K562 (cell line): ENCODE results near the gene ZNF460. TPM values are rescaled to one million over a fixed set of nuclear protein-coding genes. Genes with fewer than 3 reads are reported as not detected.

Source experiments
- ASH1L ChIP-seq: fragments of 450-650 bp; IDR thresholded peaks from 2 replicates; pipeline ENCODE4 v1.6.1; 2018; ENCODE audit warnings: borderline replicate concordance, mild to moderate bottlenecking, low read depth; ENCODE audit not compliant: partially characterized antibody
- BDP1 ChIP-seq: IDR thresholded peaks from 3 replicates; pipeline ENCODE4 v1.6.1; 2011; ENCODE audit not compliant: insufficient read length, insufficient read depth
- C11orf30 ChIP-seq: fragments of 450-650 bp; IDR thresholded peaks from 2 replicates; pipeline ENCODE4 v1.6.1; 2016; ENCODE audit warnings: low read depth, mild to moderate bottlenecking
- CEBPB ChIP-seq: fragments of 450-650 bp; IDR thresholded peaks from 2 replicates; pipeline ENCODE4 v1.6.1; 2016; ENCODE audit warnings: missing genetic modification characterization, missing compliant biosample characterization
- CHCHD3 ChIP-seq: fragments of 250-450 bp; sonication (Bioruptor Pico); IDR thresholded peaks from 2 replicates; pipeline ENCODE4 v2.1.2; 2022; ENCODE audit warnings: mild to moderate bottlenecking
- CREB3L1 ChIP-seq: fragments of 450-650 bp; IDR thresholded peaks from 2 replicates; pipeline ENCODE4 v1.6.1; 2014; ENCODE audit warnings: low read depth, mild to moderate bottlenecking, moderate library complexity, borderline replicate concordance
- DACH1 ChIP-seq: fragments of 450-650 bp; IDR thresholded peaks from 2 replicates; pipeline ENCODE4 v1.6.1; 2018; ENCODE audit not compliant: partially characterized antibody
- DLX4 ChIP-seq: fragments of 250-450 bp; sonication (Bioruptor Pico); IDR thresholded peaks from 2 replicates; pipeline ENCODE4 v1.6.1; 2021; ENCODE audit warnings: mild to moderate bottlenecking
- DMBX1 ChIP-seq: fragments of 250-450 bp; sonication (Bioruptor Pico); IDR thresholded peaks from 2 replicates; pipeline ENCODE4 v1.8.0; 2022; ENCODE audit warnings: inconsistent platforms, mild to moderate bottlenecking, moderate library complexity, borderline replicate concordance
- FOXO4 ChIP-seq: fragments of 450-650 bp; formaldehyde crosslinking; IDR thresholded peaks from 2 replicates; pipeline ENCODE4 v1.4.0; 2020; ENCODE audit warnings: mild to moderate bottlenecking, moderate library complexity
- KDM5B ChIP-seq: fragments of 200-600 bp; sonication (generic); IDR thresholded peaks from 2 replicates; pipeline ENCODE4 v1.6.1; 2012; ENCODE audit warnings: low read depth, mild to moderate bottlenecking, moderate library complexity, low read length, control low read depth, inconsistent platforms; ENCODE audit not compliant: insufficient replicate concordance
- MAFK ChIP-seq: IDR thresholded peaks from 2 replicates; pipeline ENCODE4 v1.6.1; 2011; ENCODE audit warnings: low read length, improper control_type of control experiment
- MYNN ChIP-seq, 2 experiments: sonication (generic); formaldehyde crosslinking in 1 of 2; IDR thresholded peaks; 2 replicates each; pipeline versions ENCODE4 v1.5.0 to v1.6.1; 2016 to 2020; ENCODE audit warnings: antibody characterized with exemption in 1 of 2, missing genetic modification reagents in 1 of 2
- NR2C2 ChIP-seq, 2 experiments: fragments of 200-800 bp in 1 of 2; sonication (Bioruptor generic) in 1 of 2; sonication (generic) in 1 of 2; formaldehyde crosslinking in 1 of 2; IDR thresholded peaks; 2 replicates each; pipeline versions ENCODE4 v1.6.1 to v1.8.0; 2016 to 2022; ENCODE audit warnings: mild to moderate bottlenecking in 1 of 2, missing compliant biosample characterization in 1 of 2, missing genetic modification characterization in 1 of 2, missing genetic modification reagents in 1 of 2
- PHB2 ChIP-seq: fragments of 450-650 bp; IDR thresholded peaks from 2 replicates; pipeline ENCODE4 v1.6.1; 2017; ENCODE audit warnings: low read depth
- PREB ChIP-seq: sonication (generic); formaldehyde crosslinking; IDR thresholded peaks from 2 replicates; pipeline ENCODE4 v1.8.1; 2023; ENCODE audit warnings: mild to moderate bottlenecking, missing genetic modification reagents
- SAFB ChIP-seq: fragments of 200-400 bp; formaldehyde crosslinking; IDR thresholded peaks from 2 replicates; pipeline ENCODE4 v1.6.1; 2017; ENCODE audit warnings: low read depth, low read length, borderline replicate concordance
- SAP30 ChIP-seq: fragments of 200-600 bp; sonication (generic); IDR thresholded peaks from 2 replicates; pipeline ENCODE4 v1.6.1; 2012; ENCODE audit warnings: borderline replicate concordance, low read depth, mild to moderate bottlenecking, moderate library complexity, low read length, control low read depth, inconsistent platforms; ENCODE audit not compliant: insufficient read depth, poor library complexity, severe bottlenecking
- SMARCB1 ChIP-seq: IDR thresholded peaks from 2 replicates; pipeline ENCODE4 v1.6.1; 2011; ENCODE audit warnings: improper control_type of control experiment, low read depth; ENCODE audit not compliant: insufficient read length
- XRCC4 ChIP-seq: IDR thresholded peaks from one replicate; pipeline ENCODE4 v1.6.1; 2011; ENCODE audit not compliant: insufficient read depth, insufficient read length; ENCODE audit errors: extremely low read depth
- ZBTB1 ChIP-seq: sonication (generic); formaldehyde crosslinking; IDR thresholded peaks from 2 replicates; pipeline ENCODE4 v1.8.1; 2023; ENCODE audit warnings: missing genetic modification reagents, low read depth, mild to moderate bottlenecking, borderline replicate concordance
- ZNF124 ChIP-seq: sonication (generic); formaldehyde crosslinking; IDR thresholded peaks from 2 replicates; pipeline ENCODE4 v1.8.1; 2022; ENCODE audit warnings: missing genetic modification reagents
- ZNF696 ChIP-seq: fragments of 250-450 bp; sonication (Bioruptor Pico); conservative IDR thresholded peaks from 2 replicates; pipeline ENCODE4 v1.4.0; 2020; ENCODE audit warnings: mild to moderate bottlenecking, moderate library complexity
- polyA plus RNA-seq, 8 experiments: library from polyadenylated mRNA; depleted of rRNA in 4 of 8; stranded (reverse) in 5 of 8; unstranded in 3 of 8; fragments of >200 nt; fragmentation: Nextera tagmentation in 2 of 8; fragmentation: Illumina TruSeq in 1 of 8; extraction: Ambion mirVana in 2 of 8; extraction: Trizol in 1 of 8; gene quantifications; 2 replicates each; pipeline versions ENCODE4 v1.2.1 to v1.2.3, GENCODE V29; 2011 to 2014; ENCODE audit warnings: inconsistent platforms in 1 of 8, missing spikeins in 1 of 8
- total RNA-seq, 7 experiments: library from RNA; depleted of rRNA in 6 of 7; stranded (reverse); fragments of >200 nt in 6 of 7; fragmentation: Illumina TruSeq in 2 of 7; extraction: Trizol in 2 of 7; gene quantifications; 2 replicates each; pipeline versions ENCODE4 v1.2.1 to v1.2.3, GENCODE V29; 2011 to 2021; ENCODE audit warnings: low replicate concordance in 1 of 7

ZNF460 gene
- total and polyA plus RNA-seq, 9 of the 15 experiments (the other 6 are each of a cell fraction or from before 2014, with no cell fraction given), result 0.45 to 36.2 (median 16.6) TPM

- TF ChIP-seq CHCHD3 (CRISPR knock-in tag), result no peak
- no peak for TF ChIP-seq XRCC4
- TF ChIP-seq BDP1, result no peak
- TF ChIP-seq SMARCB1, result no peak
- TF ChIP-seq ASH1L, result no peak
- no peak for TF ChIP-seq ZNF124 (CRISPR knock-in tag)
- no peak for TF ChIP-seq PHB2
- peak; percentile 67; the same call in 1 of the 2 replicates for TF ChIP-seq NR2C2 (CRISPR knock-in tag; IDR thresholded peaks at IDR 0.05)
- peak; percentile 81 for TF ChIP-seq NR2C2 (tag; IDR thresholded peaks at IDR 0.05)
- TF ChIP-seq ZNF696 (CRISPR knock-in tag), result no peak
- TF ChIP-seq DLX4 (CRISPR knock-in tag), result no peak
- TF ChIP-seq CEBPB (tag), result no peak
- TF ChIP-seq KDM5B, result no peak
- peak; percentile 91 for TF ChIP-seq C11orf30
- no peak for TF ChIP-seq MYNN (IDR thresholded peaks at IDR 0.05)
- TF ChIP-seq MYNN (CRISPR knock-in tag; IDR thresholded peaks at IDR 0.05), result no peak
- TF ChIP-seq DACH1, result no peak
- no peak for TF ChIP-seq PREB (CRISPR knock-in tag)
- TF ChIP-seq SAFB, result peak; percentile 29; the same call in 1 of the 2 replicates
- TF ChIP-seq MAFK, result no peak
- TF ChIP-seq FOXO4 (CRISPR knock-in tag), result no peak
- TF ChIP-seq DMBX1 (CRISPR knock-in tag), result no peak
- TF ChIP-seq SAP30, result no peak
- TF ChIP-seq ZBTB1 (CRISPR knock-in tag), result no peak
- TF ChIP-seq CREB3L1, result no peak
Measured at GRCh38 chr19:57280165-57280961, at the start of gene ZNF460 (continued).
